GM23338 (cell line): ENCODE data around the gene PKDCC. TPM values are rescaled to one million over a fixed set of nuclear protein-coding genes. Genes with fewer than 3 reads are reported as not detected.

Source experiments
- ATAC-seq: fragments of 200-7000 bp; cut with Tn5 transposase; 3 replicates; pipeline ENCODE4 v1.9.1; 2020
- DNase-seq: peaks from one replicate; pipeline ENCODE4 v3.0.0-alpha.2; 2015; ENCODE audit warnings: low spot score
- H2AFZ ChIP-seq: fragments of 200-600 bp; sonication (generic); 2 replicates; pipeline ENCODE4 v1.8.0; 2016; ENCODE audit warnings: antibody characterized with exemption, mild to moderate bottlenecking, moderate library complexity
- H3F3A ChIP-seq: fragments of 200-600 bp; sonication (generic); replicated peaks from 2 replicates; pipeline ENCODE4 v1.8.0; 2017; ENCODE audit warnings: antibody characterized with exemption, mixed run types, low read depth
- H3K27ac ChIP-seq: fragments of 200-600 bp; sonication (generic); 2 replicates; pipeline ENCODE4 v1.6.1; 2016; ENCODE audit warnings: low read depth
- H3K27me3 ChIP-seq: fragments of 200-600 bp; sonication (generic); 2 replicates; pipeline ENCODE4 v1.8.0; 2016; ENCODE audit warnings: mild to moderate bottlenecking, mixed run types, moderate library complexity; ENCODE audit not compliant: insufficient read depth
- H3K36me3 ChIP-seq: fragments of 200-600 bp; sonication (generic); 2 replicates; pipeline ENCODE4 v1.8.0; 2016; ENCODE audit warnings: mild to moderate bottlenecking; ENCODE audit not compliant: insufficient read depth
- H3K4me1 ChIP-seq: fragments of 200-600 bp; sonication (generic); 2 replicates; pipeline ENCODE4 v1.8.0; 2016; ENCODE audit warnings: mild to moderate bottlenecking, moderate library complexity; ENCODE audit not compliant: insufficient read depth
- H3K4me2 ChIP-seq: fragments of 200-600 bp; sonication (generic); 2 replicates; pipeline ENCODE4 v1.7.1; 2017; ENCODE audit warnings: mixed run types
- H3K4me3 ChIP-seq: fragments of 200-600 bp; sonication (generic); 2 replicates; pipeline ENCODE4 v1.6.1; 2016; ENCODE audit warnings: mixed run types
- H3K79me2 ChIP-seq: fragments of 200-600 bp; sonication (generic); replicated peaks from 2 replicates; pipeline ENCODE4 v1.8.0; 2017; ENCODE audit warnings: mild to moderate bottlenecking; ENCODE audit not compliant: insufficient read depth
- H3K9me2 ChIP-seq: fragments of 200-600 bp; sonication (generic); 2 replicates; pipeline ENCODE4 v1.8.0; 2017; ENCODE audit not compliant: insufficient read depth
- H4K20me1 ChIP-seq: fragments of 200-600 bp; sonication (generic); replicated peaks from 2 replicates; pipeline ENCODE4 v1.8.0; 2017; ENCODE audit warnings: mild to moderate bottlenecking; ENCODE audit not compliant: insufficient read depth
- H3K27ac Mint-ChIP-seq: 2 replicates; pipeline ENCODE4 v1.8.0; 2020; ENCODE audit warnings: inconsistent platforms, mild to moderate bottlenecking, moderate library complexity, mixed read lengths
- H3K27me3 Mint-ChIP-seq: 3 replicates; pipeline ENCODE4 v1.8.0; 2022; ENCODE audit warnings: low read depth, mild to moderate bottlenecking, moderate library complexity, mixed read lengths, inconsistent platforms; ENCODE audit not compliant: insufficient read depth, poor library complexity
- H3K36me3 Mint-ChIP-seq: 3 replicates; pipeline ENCODE4 v1.8.0; 2021; ENCODE audit warnings: low read depth, mild to moderate bottlenecking, inconsistent platforms, moderate library complexity, mixed read lengths
- H3K4me1 Mint-ChIP-seq: 3 replicates; pipeline ENCODE4 v1.8.0; 2020; ENCODE audit warnings: mild to moderate bottlenecking, inconsistent platforms, mixed read lengths
- H3K4me3 Mint-ChIP-seq: 3 replicates; pipeline ENCODE4 v1.8.0; 2021; ENCODE audit warnings: moderate library complexity, mild to moderate bottlenecking, inconsistent platforms, mixed read lengths
- H3K9me3 Mint-ChIP-seq: 3 replicates; pipeline ENCODE4 v1.8.0; 2020; ENCODE audit warnings: moderate library complexity, mild to moderate bottlenecking, inconsistent platforms, mixed read lengths
- CREB1 ChIP-seq: fragments of 250-450 bp; sonication (Bioruptor Pico); IDR thresholded peaks from 2 replicates; pipeline ENCODE4 v1.5.0; 2020; ENCODE audit warnings: low read depth, mild to moderate bottlenecking, moderate library complexity
- CTCF ChIP-seq, 2 experiments: fragments of 200-600 bp in 1 of 2; sonication (generic) in 1 of 2; conservative IDR thresholded peaks; 2 replicates each; pipeline versions ENCODE4 v1.5.1 to v1.6.1; 2016 to 2017; ENCODE audit warnings: antibody characterized with exemption in 2 of 2, low read depth in 2 of 2, mild to moderate bottlenecking in 2 of 2, moderate library complexity in 1 of 2
- ETS1 ChIP-seq: IDR thresholded peaks from 2 replicates; pipeline ENCODE4 v1.6.1; 2016; ENCODE audit warnings: antibody characterized with exemption
- EZH2 ChIP-seq: fragments of 200-600 bp; sonication (generic); IDR thresholded peaks from one replicate; pipeline ENCODE4 v1.8.0; 2017; ENCODE audit warnings: antibody characterized with exemption, mild to moderate bottlenecking, low read depth; ENCODE audit not compliant: unreplicated experiment
- EZH2phosphoT487 ChIP-seq: fragments of 200-600 bp; sonication (generic); IDR thresholded peaks from one replicate; pipeline ENCODE4 v1.8.1; 2018; ENCODE audit warnings: antibody characterized with exemption; ENCODE audit not compliant: unreplicated experiment
- JUNB ChIP-seq: IDR thresholded peaks from one replicate; pipeline ENCODE4 v1.6.1; 2016; ENCODE audit warnings: antibody characterized with exemption; ENCODE audit not compliant: unreplicated experiment
- NANOG ChIP-seq: IDR thresholded peaks from 2 replicates; pipeline ENCODE4 v1.6.1; 2016; ENCODE audit warnings: antibody characterized with exemption, borderline replicate concordance
- POLR2AphosphoS5 ChIP-seq: IDR thresholded peaks from 2 replicates; pipeline ENCODE4 v1.6.1; 2016; ENCODE audit warnings: antibody characterized with exemption, low read depth
- REST ChIP-seq: IDR thresholded peaks from one replicate; pipeline ENCODE4 v1.6.1; 2018; ENCODE audit warnings: antibody characterized with exemption; ENCODE audit not compliant: unreplicated experiment
- STAT1 ChIP-seq: IDR thresholded peaks from one replicate; pipeline ENCODE4 v1.6.1; 2016; ENCODE audit warnings: antibody characterized with exemption; ENCODE audit not compliant: unreplicated experiment
- ZNF114 ChIP-seq: fragments of 250-450 bp; sonication (Bioruptor Pico); IDR thresholded peaks from 2 replicates; pipeline ENCODE4 v1.5.0; 2020; ENCODE audit warnings: mild to moderate bottlenecking, moderate library complexity
- ZNF331 ChIP-seq: fragments of 250-450 bp; sonication (Bioruptor Pico); IDR thresholded peaks from 2 replicates; pipeline ENCODE4 v1.5.0; 2020; ENCODE audit warnings: low read depth, mild to moderate bottlenecking, moderate library complexity
- ZNF462 ChIP-seq: fragments of 250-450 bp; sonication (Bioruptor Pico); IDR thresholded peaks from 2 replicates; pipeline ENCODE4 v1.5.0; 2020; ENCODE audit warnings: mild to moderate bottlenecking, moderate library complexity
- polyA plus RNA-seq: library from polyadenylated mRNA; unstranded; fragments of >200 nt; fragmentation: Nextera tagmentation; extraction: Ambion mirVana; gene quantifications from 2 replicates; pipeline ENCODE4 v1.2.1, GENCODE V29; 2016
- total RNA-seq: library from RNA; depleted of rRNA; stranded (reverse); fragments of >200 nt; shearing (Covaris generic); gene quantifications from 2 replicates; pipeline ENCODE4 v1.2.3, GENCODE V29; 2014

The PKDCC gene
- total and polyA plus RNA-seq, 2 experiments from 2014 or later, result 7.0 to 44.8 TPM

- peaks cover 8% of the 10 kb centered on the region; the same call in 2 of the 3 replicates for H3K4me1 Mint-ChIP-seq
- Histone ChIP-seq H3K27me3 (no peaks in the 10 kb centered on the region), H3K79me2 (no peaks in the 10 kb centered on the region), H3K27ac (no peak overlapping the region), H3K4me2 (no peak overlapping the region), H2AFZ (no peak overlapping the region), H3K9me2 (no peaks in the 10 kb centered on the region), H3F3A (no peaks in the 10 kb centered on the region), H3K4me3 (no peak overlapping the region), H3K4me1 (no peaks in the 10 kb centered on the region), H3K36me3 (no peaks in the 10 kb centered on the region; the same call in 1 of the 2 replicates), H4K20me1 (no peaks in the 10 kb centered on the region)
- peaks cover 2% of the 10 kb centered on the region for H3K27me3 Mint-ChIP-seq
- ATAC-seq, result no peak
- no peak for TF ChIP-seq ZNF331 (CRISPR knock-in tag)
- no peak for TF ChIP-seq POLR2AphosphoS5
- TF ChIP-seq ZNF114, result no peak
- TF ChIP-seq EZH2phosphoT487, result no peak
- no peak for TF ChIP-seq CREB1 (CRISPR knock-in tag)
- TF ChIP-seq JUNB, result no peak
- TF ChIP-seq STAT1, result no peak
- TF ChIP-seq ETS1, result no peak
- no peak for TF ChIP-seq EZH2
- no peak for TF ChIP-seq NANOG
- no peak for TF ChIP-seq REST
- TF ChIP-seq CTCF (conservative IDR thresholded peaks at IDR 0.05; ENCODE audit: low read depth in 2 of 2), result no peak
- no peak for TF ChIP-seq ZNF462
- no peaks in the 10 kb centered on the region for H3K9me3 Mint-ChIP-seq
- no peak for DNase-seq
- H3K27ac Mint-ChIP-seq, result no peak overlapping the region
- H3K36me3 Mint-ChIP-seq, result peaks cover 26% of the 10 kb centered on the region
- no peak overlapping the region for H3K4me3 Mint-ChIP-seq
These were observed 11.6 kb downstream of the PKDCC start for GRCh38 chr2:42059261-42059898.
